A673 (cell line): Measurements from ENCODE around the gene FES.

Source experiments
- EZH2 ChIP-seq: fragments of 200-600 bp; sonication (generic); IDR thresholded peaks from 2 replicates; pipeline ENCODE4 v1.6.1; 2017; ENCODE audit warnings: borderline replicate concordance, low read depth, mild to moderate bottlenecking, mixed read lengths, antibody characterized with exemption, low read length; ENCODE audit not compliant: poor library complexity, severe bottlenecking
- TF ChIP-seq, protein P1 (sequence below): fragments of 300-800, 200-600 bp; sonication (generic); conservative IDR thresholded peaks from 2 replicates; pipeline ENCODE4 v1.5.1; 2017; ENCODE audit warnings: low read depth, mild to moderate bottlenecking, antibody characterized with exemption, low read length, moderate library complexity, mixed read lengths

DNA sequence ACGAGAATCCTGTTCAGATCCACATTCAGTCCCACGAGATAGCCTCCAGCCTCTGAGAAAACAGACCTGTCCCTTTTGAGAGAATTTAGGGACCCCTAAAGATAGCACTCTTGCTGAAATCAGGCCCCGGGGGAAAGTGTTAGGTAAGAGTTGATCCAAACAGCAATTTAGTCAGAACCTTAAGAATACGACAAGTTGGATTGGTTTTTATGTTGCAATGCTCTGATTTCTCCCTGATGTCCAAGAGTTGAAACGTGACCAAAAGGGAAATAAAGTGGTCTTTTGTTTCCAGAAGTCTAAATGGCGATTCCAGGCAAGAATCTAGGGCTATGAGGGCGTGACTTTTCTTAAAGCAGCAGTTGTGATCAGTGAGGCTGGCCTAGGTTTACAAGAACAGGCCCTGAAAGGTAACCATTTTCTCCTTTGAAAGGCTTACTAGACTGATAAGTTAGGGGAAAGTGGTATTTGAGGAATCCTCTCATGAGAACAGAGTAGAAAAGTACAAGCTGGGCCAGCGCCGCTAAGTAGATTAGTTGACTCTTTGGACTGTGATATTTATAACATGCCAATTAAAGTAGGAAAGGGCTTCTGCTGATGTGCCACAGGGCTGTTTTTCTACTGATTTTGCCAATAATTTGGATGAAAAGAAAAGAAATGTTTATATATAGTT, 23.7 kb downstream of the FES start:
- TF ChIP-seq, protein P1, sequence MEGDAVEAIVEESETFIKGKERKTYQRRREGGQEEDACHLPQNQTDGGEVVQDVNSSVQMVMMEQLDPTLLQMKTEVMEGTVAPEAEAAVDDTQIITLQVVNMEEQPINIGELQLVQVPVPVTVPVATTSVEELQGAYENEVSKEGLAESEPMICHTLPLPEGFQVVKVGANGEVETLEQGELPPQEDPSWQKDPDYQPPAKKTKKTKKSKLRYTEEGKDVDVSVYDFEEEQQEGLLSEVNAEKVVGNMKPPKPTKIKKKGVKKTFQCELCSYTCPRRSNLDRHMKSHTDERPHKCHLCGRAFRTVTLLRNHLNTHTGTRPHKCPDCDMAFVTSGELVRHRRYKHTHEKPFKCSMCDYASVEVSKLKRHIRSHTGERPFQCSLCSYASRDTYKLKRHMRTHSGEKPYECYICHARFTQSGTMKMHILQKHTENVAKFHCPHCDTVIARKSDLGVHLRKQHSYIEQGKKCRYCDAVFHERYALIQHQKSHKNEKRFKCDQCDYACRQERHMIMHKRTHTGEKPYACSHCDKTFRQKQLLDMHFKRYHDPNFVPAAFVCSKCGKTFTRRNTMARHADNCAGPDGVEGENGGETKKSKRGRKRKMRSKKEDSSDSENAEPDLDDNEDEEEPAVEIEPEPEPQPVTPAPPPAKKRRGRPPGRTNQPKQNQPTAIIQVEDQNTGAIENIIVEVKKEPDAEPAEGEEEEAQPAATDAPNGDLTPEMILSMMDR, result no peak
- no peak for TF ChIP-seq EZH2
